ENCODE measurements around the gene RPRD1B.

RPRD1B gene

DNA sequence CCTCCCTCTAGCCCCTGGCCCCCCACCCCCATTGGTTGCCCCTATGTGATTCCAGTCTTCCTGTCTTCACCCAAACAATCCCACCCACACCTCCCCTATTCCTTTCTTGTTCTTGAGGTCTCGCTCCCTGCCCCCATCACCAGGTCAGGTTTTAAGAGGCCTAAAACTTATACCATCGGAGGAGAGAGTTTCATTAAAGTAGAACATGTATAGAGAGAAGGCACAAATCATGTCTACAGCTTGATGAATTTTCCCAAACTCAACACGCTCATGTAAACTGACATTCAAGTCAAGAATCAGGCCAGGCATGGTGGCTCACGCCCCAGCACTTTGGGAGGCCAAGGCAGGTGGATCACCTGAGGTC lies 87.1 kb downstream of the RPRD1B start:
- Histone ChIP-seq H3K4me2 (ENCODE audit: low read depth, low read length) (no peak overlapping the region), H3K27me3 (replicated peaks; ENCODE audit: insufficient read depth, low read length) (no peaks in the 10 kb centered on the region), H4K20me1 (ENCODE audit: insufficient read depth, low read length) (no peaks in the 10 kb centered on the region), H3K4me3 (ENCODE audit: low read length) (no peak overlapping the region), H2AFZ (ENCODE audit: low read length) (no peak overlapping the region), H3K79me2 (ENCODE audit: low read length) (no peaks in the 10 kb centered on the region), H3K9me3 (replicated peaks; ENCODE audit: insufficient read depth, low read length) (no peaks in the 10 kb centered on the region), H3K9me2 (replicated peaks; ENCODE audit: insufficient read depth, low read length) (no peaks in the 10 kb centered on the region), H3K9ac (ENCODE audit: low read length) (no peak overlapping the region), H3K36me3 (replicated peaks; ENCODE audit: insufficient read depth, low read length) (no peaks in the 10 kb centered on the region), H3K27ac (ENCODE audit: low read length) (no peak overlapping the region), H3K4me1 (ENCODE audit: low read length) (no peaks in the 10 kb centered on the region), H3F3A (ENCODE audit: insufficient read depth, low read length) (no peaks in the 10 kb centered on the region)
- TF ChIP-seq EZH2phosphoT487 (IDR thresholded peaks at IDR 0.05; ENCODE audit: low read length): no peak
- TF ChIP-seq EZH2 (optimal IDR thresholded peaks at IDR 0.05; ENCODE audit: low read depth, low read length): no peak
- no peak for TF ChIP-seq CTCF (IDR thresholded peaks at IDR 0.05; ENCODE audit: low read length)
- no peak for DNase-seq

GRCh38 chr20:38121741-38122140 lies 88.2 kb downstream of the RPRD1B start:
- Histone ChIP-seq H3K4me1 (ENCODE audit: low read length) (no peaks in the 10 kb centered on the region), H3F3A (ENCODE audit: insufficient read depth, low read length) (no peaks in the 10 kb centered on the region), H3K9me2 (replicated peaks; ENCODE audit: insufficient read depth, low read length) (no peaks in the 10 kb centered on the region), H3K9ac (ENCODE audit: low read length) (no peak overlapping the region), H2AFZ (ENCODE audit: low read length) (no peak overlapping the region), H3K79me2 (ENCODE audit: low read length) (no peaks in the 10 kb centered on the region), H3K27ac (ENCODE audit: low read length) (no peak overlapping the region), H3K36me3 (replicated peaks; ENCODE audit: insufficient read depth, low read length) (no peaks in the 10 kb centered on the region), H4K20me1 (ENCODE audit: insufficient read depth, low read length) (no peaks in the 10 kb centered on the region), H3K4me3 (ENCODE audit: low read length) (no peak overlapping the region), H3K9me3 (replicated peaks; ENCODE audit: insufficient read depth, low read length) (no peaks in the 10 kb centered on the region), H3K27me3 (replicated peaks; ENCODE audit: insufficient read depth, low read length) (no peaks in the 10 kb centered on the region), H3K4me2 (ENCODE audit: low read depth, low read length) (no peak overlapping the region)
- TF ChIP-seq CTCF (IDR thresholded peaks at IDR 0.05; ENCODE audit: low read length) (no peak), EZH2 (optimal IDR thresholded peaks at IDR 0.05; ENCODE audit: low read depth, low read length) (no peak), EZH2phosphoT487 (IDR thresholded peaks at IDR 0.05; ENCODE audit: low read length) (no peak)
- no peak for DNase-seq

DNA sequence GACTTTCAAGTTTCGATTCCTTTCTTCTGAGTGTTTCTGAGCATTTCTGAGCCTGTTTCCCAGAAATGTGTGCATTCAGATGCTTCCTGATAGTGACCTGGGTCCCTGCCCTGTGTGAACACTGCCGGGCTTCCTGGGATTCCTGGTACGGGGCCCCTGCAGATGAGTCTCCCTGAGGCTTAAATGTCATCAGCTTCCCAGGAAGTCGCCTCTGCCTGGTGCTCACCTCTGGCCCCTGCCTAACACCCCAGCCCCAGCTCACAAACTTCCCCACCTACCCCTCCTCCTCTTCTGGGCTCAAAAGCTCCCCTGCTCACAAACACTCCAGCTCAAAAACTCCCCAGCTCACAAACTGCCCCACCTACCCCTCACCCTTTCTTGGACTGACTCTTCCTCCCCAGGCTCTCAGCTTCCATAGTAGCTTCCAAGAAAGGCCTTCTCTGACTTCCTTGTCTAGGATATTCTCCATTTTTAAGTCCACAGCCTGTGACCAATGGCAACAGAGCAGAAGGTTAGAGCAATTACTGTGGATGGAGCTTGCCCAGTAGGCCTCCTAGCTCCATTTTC lies 89.6 kb downstream of the RPRD1B start:
- no peaks in the 10 kb centered on the region for H3K79me2 ChIP-seq (ENCODE audit: low read length)
- H3K9me2 ChIP-seq (replicated peaks; ENCODE audit: insufficient read depth, low read length): no peaks in the 10 kb centered on the region
- H3K4me1 ChIP-seq (ENCODE audit: low read length): no peaks in the 10 kb centered on the region
- H3K27ac ChIP-seq (ENCODE audit: low read length): no peak overlapping the region
- TF ChIP-seq EZH2 (optimal IDR thresholded peaks at IDR 0.05; ENCODE audit: low read depth, low read length) (no peak), EZH2phosphoT487 (IDR thresholded peaks at IDR 0.05; ENCODE audit: low read length) (no peak), CTCF (IDR thresholded peaks at IDR 0.05; ENCODE audit: low read length) (no peak)
- H3K27me3 ChIP-seq (replicated peaks; ENCODE audit: insufficient read depth, low read length): no peaks in the 10 kb centered on the region
- no peak overlapping the region for H3K9ac ChIP-seq (ENCODE audit: low read length)
- no peak overlapping the region for H3K4me3 ChIP-seq (ENCODE audit: low read length)
- no peaks in the 10 kb centered on the region for H3K36me3 ChIP-seq (replicated peaks; ENCODE audit: insufficient read depth, low read length)
- no peaks in the 10 kb centered on the region for H3K9me3 ChIP-seq (replicated peaks; ENCODE audit: insufficient read depth, low read length)
- H3K4me2 ChIP-seq (ENCODE audit: low read depth, low read length): no peak overlapping the region
- no peaks in the 10 kb centered on the region for H3F3A ChIP-seq (ENCODE audit: insufficient read depth, low read length)
- H4K20me1 ChIP-seq (ENCODE audit: insufficient read depth, low read length): no peaks in the 10 kb centered on the region
- DNase-seq: no peak
- no peak overlapping the region for H2AFZ ChIP-seq (ENCODE audit: low read length)
